ENCODE data around the gene FNDC5. TPM values are rescaled to one million over a fixed set of nuclear protein-coding genes. Genes with fewer than 3 reads are reported as not detected.

The FNDC5 gene
- polyA plus RNA-seq, 1 donor from 2014 or later: 21.6 TPM

DNA sequence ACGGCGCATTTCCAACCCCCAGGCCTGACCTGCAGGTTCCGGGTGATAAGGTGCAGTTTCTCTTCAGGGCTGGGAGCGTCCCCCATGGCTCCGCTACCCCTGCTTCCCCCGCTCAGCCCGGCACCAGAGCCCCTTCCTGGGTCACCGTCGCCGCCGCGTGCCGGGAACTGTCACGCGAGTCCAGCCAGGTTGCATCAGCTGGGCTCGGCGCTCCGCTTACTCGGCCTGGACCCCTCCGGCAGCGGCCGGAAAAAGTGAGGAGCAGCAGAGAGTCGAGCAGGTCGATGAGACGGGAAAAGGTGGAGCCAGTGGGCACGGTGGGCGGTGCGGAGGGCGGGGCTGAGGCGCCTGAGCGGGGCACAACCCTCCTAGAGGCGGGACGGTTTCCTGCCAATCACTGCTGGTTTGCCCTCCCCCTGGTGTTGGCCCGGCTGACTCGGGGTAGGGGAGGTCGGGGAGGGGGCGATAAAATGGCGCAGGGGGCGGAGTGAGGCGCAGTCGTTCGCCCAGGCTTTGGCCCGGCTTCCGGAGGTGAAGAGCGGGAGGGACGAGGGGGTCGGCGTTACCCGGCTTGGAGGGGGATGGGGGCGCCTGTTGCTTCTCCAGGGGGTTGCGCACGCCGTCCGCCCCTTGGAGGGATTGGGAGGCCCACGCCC is 53.4 kb downstream of the FNDC5 start, which contains the start of the genes S100PBP and YARS1 (continued):
- TF ChIP-seq RAD21 (conservative IDR thresholded peaks at IDR 0.05): peak; percentile 47

DNA sequence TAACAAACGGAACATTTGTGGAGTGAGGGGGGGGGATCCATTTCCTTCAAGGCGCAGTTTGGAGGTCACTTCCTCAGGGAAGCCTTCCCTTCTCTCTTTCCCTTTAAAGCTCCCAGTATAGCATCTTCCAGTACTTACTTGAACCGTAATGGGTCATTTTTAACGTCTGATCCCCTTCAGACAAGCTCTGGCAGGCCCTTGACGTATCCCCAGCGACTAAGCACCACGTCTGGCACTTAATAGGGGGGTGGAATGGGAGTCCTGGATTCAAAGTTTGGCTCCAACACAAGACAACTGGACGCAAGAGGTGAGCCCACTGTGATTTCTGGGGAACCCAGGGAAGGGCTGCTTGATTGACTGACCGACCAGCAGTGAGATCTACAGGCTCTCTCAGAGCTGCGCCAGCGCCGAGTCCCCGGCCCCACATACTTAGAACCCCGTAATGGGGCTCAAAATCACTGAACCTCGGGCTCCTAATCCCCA is 54.0 kb downstream of the FNDC5 start:
- no peak for TF ChIP-seq SMC3 (conservative IDR thresholded peaks at IDR 0.05; ENCODE audit: poor library complexity)
- TF ChIP-seq, protein P1, sequence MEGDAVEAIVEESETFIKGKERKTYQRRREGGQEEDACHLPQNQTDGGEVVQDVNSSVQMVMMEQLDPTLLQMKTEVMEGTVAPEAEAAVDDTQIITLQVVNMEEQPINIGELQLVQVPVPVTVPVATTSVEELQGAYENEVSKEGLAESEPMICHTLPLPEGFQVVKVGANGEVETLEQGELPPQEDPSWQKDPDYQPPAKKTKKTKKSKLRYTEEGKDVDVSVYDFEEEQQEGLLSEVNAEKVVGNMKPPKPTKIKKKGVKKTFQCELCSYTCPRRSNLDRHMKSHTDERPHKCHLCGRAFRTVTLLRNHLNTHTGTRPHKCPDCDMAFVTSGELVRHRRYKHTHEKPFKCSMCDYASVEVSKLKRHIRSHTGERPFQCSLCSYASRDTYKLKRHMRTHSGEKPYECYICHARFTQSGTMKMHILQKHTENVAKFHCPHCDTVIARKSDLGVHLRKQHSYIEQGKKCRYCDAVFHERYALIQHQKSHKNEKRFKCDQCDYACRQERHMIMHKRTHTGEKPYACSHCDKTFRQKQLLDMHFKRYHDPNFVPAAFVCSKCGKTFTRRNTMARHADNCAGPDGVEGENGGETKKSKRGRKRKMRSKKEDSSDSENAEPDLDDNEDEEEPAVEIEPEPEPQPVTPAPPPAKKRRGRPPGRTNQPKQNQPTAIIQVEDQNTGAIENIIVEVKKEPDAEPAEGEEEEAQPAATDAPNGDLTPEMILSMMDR (IDR thresholded peaks at IDR 0.05; ENCODE audit: poor library complexity, severe bottlenecking): no peak
- TF ChIP-seq, protein P2, sequence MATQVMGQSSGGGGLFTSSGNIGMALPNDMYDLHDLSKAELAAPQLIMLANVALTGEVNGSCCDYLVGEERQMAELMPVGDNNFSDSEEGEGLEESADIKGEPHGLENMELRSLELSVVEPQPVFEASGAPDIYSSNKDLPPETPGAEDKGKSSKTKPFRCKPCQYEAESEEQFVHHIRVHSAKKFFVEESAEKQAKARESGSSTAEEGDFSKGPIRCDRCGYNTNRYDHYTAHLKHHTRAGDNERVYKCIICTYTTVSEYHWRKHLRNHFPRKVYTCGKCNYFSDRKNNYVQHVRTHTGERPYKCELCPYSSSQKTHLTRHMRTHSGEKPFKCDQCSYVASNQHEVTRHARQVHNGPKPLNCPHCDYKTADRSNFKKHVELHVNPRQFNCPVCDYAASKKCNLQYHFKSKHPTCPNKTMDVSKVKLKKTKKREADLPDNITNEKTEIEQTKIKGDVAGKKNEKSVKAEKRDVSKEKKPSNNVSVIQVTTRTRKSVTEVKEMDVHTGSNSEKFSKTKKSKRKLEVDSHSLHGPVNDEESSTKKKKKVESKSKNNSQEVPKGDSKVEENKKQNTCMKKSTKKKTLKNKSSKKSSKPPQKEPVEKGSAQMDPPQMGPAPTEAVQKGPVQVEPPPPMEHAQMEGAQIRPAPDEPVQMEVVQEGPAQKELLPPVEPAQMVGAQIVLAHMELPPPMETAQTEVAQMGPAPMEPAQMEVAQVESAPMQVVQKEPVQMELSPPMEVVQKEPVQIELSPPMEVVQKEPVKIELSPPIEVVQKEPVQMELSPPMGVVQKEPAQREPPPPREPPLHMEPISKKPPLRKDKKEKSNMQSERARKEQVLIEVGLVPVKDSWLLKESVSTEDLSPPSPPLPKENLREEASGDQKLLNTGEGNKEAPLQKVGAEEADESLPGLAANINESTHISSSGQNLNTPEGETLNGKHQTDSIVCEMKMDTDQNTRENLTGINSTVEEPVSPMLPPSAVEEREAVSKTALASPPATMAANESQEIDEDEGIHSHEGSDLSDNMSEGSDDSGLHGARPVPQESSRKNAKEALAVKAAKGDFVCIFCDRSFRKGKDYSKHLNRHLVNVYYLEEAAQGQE (IDR thresholded peaks at IDR 0.05; ENCODE audit: borderline replicate concordance): no peak
- no peak for TF ChIP-seq EZH2 (IDR thresholded peaks at IDR 0.05; ENCODE audit: borderline replicate concordance, insufficient read depth, low read length, poor library complexity, severe bottlenecking)
- TF ChIP-seq MXI1 (conservative IDR thresholded peaks at IDR 0.05; ENCODE audit: poor library complexity, severe bottlenecking): no peak
- TF ChIP-seq POLR2AphosphoS5 (IDR thresholded peaks at IDR 0.05): no peak
- TF ChIP-seq RAD21 (conservative IDR thresholded peaks at IDR 0.05): no peak
- TF ChIP-seq TAF1 (IDR thresholded peaks at IDR 0.05; ENCODE audit: low read depth): no peak
- TF ChIP-seq EP300 (conservative IDR thresholded peaks at IDR 0.05; ENCODE audit: poor library complexity, severe bottlenecking): no peak
- H3K4me3 ChIP-seq (ENCODE audit: low read length): peak overlapping the region; percentile 99
- H4K20me1 ChIP-seq (ENCODE audit: insufficient read depth): no peaks in the 10 kb centered on the region
- H3F3A ChIP-seq (ENCODE audit: insufficient read depth, low read length, poor library complexity, severe bottlenecking): peaks cover 6% of the 10 kb centered on the region
- H2AFZ ChIP-seq (ENCODE audit: low read depth, low read length): peak overlapping the region; percentile 61
- H3K27ac ChIP-seq (ENCODE audit: low read length): peak overlapping the region; percentile 69
- no peaks in the 10 kb centered on the region for H3K9me2 ChIP-seq (ENCODE audit: insufficient read depth, low read length)
- H3K9ac ChIP-seq (ENCODE audit: low read length): peak overlapping the region; percentile 83
- peaks cover 50% of the 10 kb centered on the region for H3K79me2 ChIP-seq (replicated peaks; ENCODE audit: insufficient read depth, low read length)
- H3K27me3 ChIP-seq (ENCODE audit: insufficient read depth, low read depth, low read length): no peaks in the 10 kb centered on the region
- H3K9me3 ChIP-seq (ENCODE audit: low read length): no peaks in the 10 kb centered on the region
- no peaks in the 10 kb centered on the region for H3K36me3 ChIP-seq (ENCODE audit: insufficient read depth, low read length)
- H3K4me2 ChIP-seq (ENCODE audit: low read length): peak overlapping the region; percentile 82

DNA sequence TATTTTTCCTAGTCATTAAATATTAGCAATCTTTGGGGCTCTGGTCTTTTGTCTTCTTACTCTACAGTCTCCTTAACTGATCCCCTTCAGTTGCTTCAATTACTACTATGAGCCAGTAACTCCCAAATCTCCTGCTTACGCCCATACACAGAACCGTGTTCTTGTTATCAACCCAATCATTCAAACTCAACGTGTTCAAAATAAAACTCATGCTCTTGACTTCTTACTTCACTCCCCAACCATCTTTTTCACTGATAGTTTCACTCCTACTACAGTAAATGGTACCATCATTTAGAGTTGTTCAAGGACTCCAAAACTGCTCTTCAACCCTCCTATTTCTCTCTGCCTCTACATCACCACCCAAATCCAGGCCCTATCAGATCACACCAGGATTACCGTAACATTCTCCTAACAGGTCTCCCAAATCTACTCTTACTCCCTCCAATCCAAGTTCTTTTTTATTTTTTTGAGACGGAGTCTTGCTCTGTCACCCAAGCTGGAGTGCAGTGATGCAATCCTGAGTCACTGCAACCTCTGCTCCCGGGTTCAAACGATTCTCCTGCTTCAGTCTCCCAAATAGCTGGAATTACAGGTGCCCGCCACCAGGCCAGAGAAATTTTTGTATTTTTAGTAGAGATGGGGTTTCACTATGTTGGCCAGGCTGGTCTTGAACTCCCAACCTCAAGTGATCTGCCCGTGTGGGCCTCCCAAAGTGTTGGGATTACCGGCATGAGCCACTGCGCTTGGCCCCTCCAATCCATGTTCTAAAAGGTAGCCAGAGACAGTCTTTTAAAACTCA is 56.6 kb downstream of the FNDC5 start:
- Histone ChIP-seq H3K9me3 (ENCODE audit: low read length) (no peaks in the 10 kb centered on the region), H4K20me1 (ENCODE audit: insufficient read depth) (no peaks in the 10 kb centered on the region), H3K9me2 (ENCODE audit: insufficient read depth, low read length) (no peaks in the 10 kb centered on the region), H3K9ac (ENCODE audit: low read length) (no peak overlapping the region), H3K36me3 (ENCODE audit: insufficient read depth, low read length) (peaks cover 6% of the 10 kb centered on the region), H2AFZ (ENCODE audit: low read depth, low read length) (no peak overlapping the region), H3K4me3 (ENCODE audit: low read length) (no peak overlapping the region), H3F3A (ENCODE audit: insufficient read depth, low read length, poor library complexity, severe bottlenecking) (peaks cover 6% of the 10 kb centered on the region), H3K4me2 (ENCODE audit: low read length) (no peak overlapping the region), H3K27ac (ENCODE audit: low read length) (no peak overlapping the region), H3K79me2 (replicated peaks; ENCODE audit: insufficient read depth, low read length) (peaks cover 32% of the 10 kb centered on the region), H3K27me3 (ENCODE audit: insufficient read depth, low read depth, low read length) (no peaks in the 10 kb centered on the region)
- no peak for TF ChIP-seq SMC3 (conservative IDR thresholded peaks at IDR 0.05; ENCODE audit: poor library complexity)
- TF ChIP-seq EZH2 (IDR thresholded peaks at IDR 0.05; ENCODE audit: borderline replicate concordance, insufficient read depth, low read length, poor library complexity, severe bottlenecking): no peak
- TF ChIP-seq, protein P2 (IDR thresholded peaks at IDR 0.05; ENCODE audit: borderline replicate concordance): no peak
- TF ChIP-seq MXI1 (conservative IDR thresholded peaks at IDR 0.05; ENCODE audit: poor library complexity, severe bottlenecking): no peak
- TF ChIP-seq, protein P1 (IDR thresholded peaks at IDR 0.05; ENCODE audit: poor library complexity, severe bottlenecking): no peak
- TF ChIP-seq EP300 (conservative IDR thresholded peaks at IDR 0.05; ENCODE audit: poor library complexity, severe bottlenecking): no peak
- no peak for TF ChIP-seq POLR2AphosphoS5 (IDR thresholded peaks at IDR 0.05)
- no peak for TF ChIP-seq TAF1 (IDR thresholded peaks at IDR 0.05; ENCODE audit: low read depth)
- no peak for TF ChIP-seq RAD21 (conservative IDR thresholded peaks at IDR 0.05)

Data from neural cell (in vitro differentiated cells).